ENCODE results near the gene NCOA4.
"Not testable (repeated sequence)": the region's sequence is repeated elsewhere in the genome, so short reads cannot be mapped to it uniquely, and the experiment has no call there.

GRCh38 chr10:45956634-45957033 is 73.8 kb downstream of the NCOA4 start:
- not testable (repeated sequence) for TF ChIP-seq CTCF (IDR thresholded peaks at IDR 0.05 in 2 of 3, conservative IDR thresholded peaks at IDR 0.05 in 1 of 3; ENCODE audit: borderline replicate concordance in 1 of 3, insufficient read depth in 1 of 3, low read depth in 2 of 3, low read length in 2 of 3); TCF7L2 (IDR thresholded peaks at IDR 0.05; ENCODE audit: borderline replicate concordance, extremely low read depth, insufficient read depth, insufficient read length); JUND (IDR thresholded peaks at IDR 0.05); CEBPB (IDR thresholded peaks at IDR 0.05; ENCODE audit: low read depth); POLR2AphosphoS5 (IDR thresholded peaks at IDR 0.05; ENCODE audit: low read depth, low read length); MAX (IDR thresholded peaks at IDR 0.05); ELF1 (IDR thresholded peaks at IDR 0.05; ENCODE audit: borderline replicate concordance, low read depth); EZH2 (IDR thresholded peaks at IDR 0.05); ZNF274 (IDR thresholded peaks at IDR 0.05; ENCODE audit: low read depth, low read length)

All from HCT116 (cell line).